ENCODE results near the gene RASSF4. TPM values are rescaled to one million over a fixed set of nuclear protein-coding genes. Genes with fewer than 3 reads are reported as not detected.

RASSF4 gene
- total RNA-seq, 1 experiment from 2014 or later = 11.5 TPM

DNA sequence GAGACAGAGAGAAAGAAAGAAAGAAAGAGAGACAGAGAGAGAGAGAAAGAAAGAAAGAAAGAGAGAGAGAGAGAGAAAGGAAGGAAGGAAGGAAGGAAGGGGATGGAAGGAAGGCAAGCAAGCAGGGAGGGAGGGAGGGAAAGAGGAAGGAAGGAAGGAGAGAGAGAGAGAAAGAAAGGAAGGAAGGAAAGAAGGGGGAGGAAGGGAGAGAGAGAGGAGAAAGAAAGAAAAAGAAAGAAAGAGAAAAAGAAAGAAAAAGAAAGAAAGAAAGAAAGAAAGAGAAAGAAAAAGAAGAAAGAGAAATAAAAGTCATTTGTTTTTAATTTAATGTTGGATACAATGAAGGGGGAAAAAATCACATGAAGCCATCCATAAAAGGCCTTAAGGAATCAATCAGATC, 4.6 kb upstream of the RASSF4 start:
- H4K8ac ChIP-seq (replicated peaks; ENCODE audit: insufficient read length, low read depth, low read length) = no peak overlapping the region
- no peak overlapping the region for H3K18ac ChIP-seq (ENCODE audit: insufficient read length, low read depth, low read length)
- H3K9me3 Mint-ChIP-seq = no peaks in the 10 kb centered on the region
- no peaks in the 10 kb centered on the region for H3K79me1 ChIP-seq (ENCODE audit: insufficient read depth, low read depth, low read length, poor library complexity, severe bottlenecking)
- TF ChIP-seq, protein P1, sequence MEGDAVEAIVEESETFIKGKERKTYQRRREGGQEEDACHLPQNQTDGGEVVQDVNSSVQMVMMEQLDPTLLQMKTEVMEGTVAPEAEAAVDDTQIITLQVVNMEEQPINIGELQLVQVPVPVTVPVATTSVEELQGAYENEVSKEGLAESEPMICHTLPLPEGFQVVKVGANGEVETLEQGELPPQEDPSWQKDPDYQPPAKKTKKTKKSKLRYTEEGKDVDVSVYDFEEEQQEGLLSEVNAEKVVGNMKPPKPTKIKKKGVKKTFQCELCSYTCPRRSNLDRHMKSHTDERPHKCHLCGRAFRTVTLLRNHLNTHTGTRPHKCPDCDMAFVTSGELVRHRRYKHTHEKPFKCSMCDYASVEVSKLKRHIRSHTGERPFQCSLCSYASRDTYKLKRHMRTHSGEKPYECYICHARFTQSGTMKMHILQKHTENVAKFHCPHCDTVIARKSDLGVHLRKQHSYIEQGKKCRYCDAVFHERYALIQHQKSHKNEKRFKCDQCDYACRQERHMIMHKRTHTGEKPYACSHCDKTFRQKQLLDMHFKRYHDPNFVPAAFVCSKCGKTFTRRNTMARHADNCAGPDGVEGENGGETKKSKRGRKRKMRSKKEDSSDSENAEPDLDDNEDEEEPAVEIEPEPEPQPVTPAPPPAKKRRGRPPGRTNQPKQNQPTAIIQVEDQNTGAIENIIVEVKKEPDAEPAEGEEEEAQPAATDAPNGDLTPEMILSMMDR (conservative IDR thresholded peaks at IDR 0.05) = no peak
- no peak overlapping the region; a peak in 1 of 7 replicates for H3K27ac Mint-ChIP-seq
- H2BK15ac ChIP-seq (ENCODE audit: low read depth, low read length) = no peak overlapping the region
- H3K9me3 ChIP-seq (ENCODE audit: control insufficient read depth, low read depth, low read length) = no peaks in the 10 kb centered on the region
- H3K14ac ChIP-seq (ENCODE audit: insufficient read depth, low read length) = no peak overlapping the region
- H4K20me1 ChIP-seq (ENCODE audit: control insufficient read depth, insufficient read depth, insufficient read length) = no peaks in the 10 kb centered on the region
- H3K79me2 ChIP-seq (ENCODE audit: insufficient read depth, low read length) = no peaks in the 10 kb centered on the region
- no peak overlapping the region for H4K91ac ChIP-seq (ENCODE audit: insufficient read length, low read depth, low read length)
- H3K27me3 ChIP-seq (ENCODE audit: insufficient read depth, low read length) = no peaks in the 10 kb centered on the region
- H3K56ac ChIP-seq (ENCODE audit: insufficient read length, low read depth, low read length) = no peak overlapping the region
- H3K27ac ChIP-seq (ENCODE audit: insufficient read length, low read depth, low read length) = no peak overlapping the region
- no peak overlapping the region for H3T11ph ChIP-seq (ENCODE audit: low read length)
- no peak overlapping the region for H3K4me2 ChIP-seq (ENCODE audit: insufficient read depth, insufficient read length, low read length)
- H2AFZ ChIP-seq (ENCODE audit: low read length) = no peak overlapping the region
- no peak overlapping the region; a peak in 1 of 5 replicates for H3K4me3 Mint-ChIP-seq
- H3K36me3 Mint-ChIP-seq (ENCODE audit: insufficient read depth in 1 of 3, low read depth in 3 of 3) = peaks cover 5 to 18% (median 9%) of the 10 kb centered on the region in 3 experiments; a peak in 6 of 7 replicates
- DNase-seq = no peak
- no peak overlapping the region for H2BK120ac ChIP-seq (ENCODE audit: low read depth, low read length, poor library complexity, severe bottlenecking)
- H3K27me3 Mint-ChIP-seq (ENCODE audit: low read depth) = no peaks in the 10 kb centered on the region; the same call in 1 of the 2 replicates
- H2BK5ac ChIP-seq (ENCODE audit: insufficient read length, low read length) = no peak overlapping the region
- H3K23me2 ChIP-seq (ENCODE audit: insufficient read length, low read depth, low read length, poor library complexity, severe bottlenecking) = peaks cover 10% of the 10 kb centered on the region
- no peak overlapping the region for H2AK5ac ChIP-seq (ENCODE audit: insufficient read length, low read length)
- no peak overlapping the region for H4K5ac ChIP-seq (ENCODE audit: insufficient read length, low read depth, low read length)
- H3K4me1 ChIP-seq (ENCODE audit: insufficient read depth, low read length) = peaks cover 8% of the 10 kb centered on the region
- peaks cover 33% of the 10 kb centered on the region in 2 experiments for H3K4me1 Mint-ChIP-seq
- H3K9ac ChIP-seq (ENCODE audit: extremely low read depth, insufficient read length, low read length) = no peak overlapping the region
- no peak overlapping the region for H2BK20ac ChIP-seq (ENCODE audit: low read depth, low read length, poor library complexity, severe bottlenecking)
- no peak overlapping the region for H3K23ac ChIP-seq (ENCODE audit: insufficient read length, low read depth, low read length)
- no peak overlapping the region for H2BK12ac ChIP-seq (ENCODE audit: insufficient read length, low read depth, low read length)
- H3K4ac ChIP-seq (ENCODE audit: low read depth, low read length) = no peak overlapping the region
